NCI-H187 treated with DMSO at 0.1 percent for 48 hours (cell line): ENCODE data around the gene RUNX1.

Experiments
- DNase-seq: peaks from one replicate; lab custom pipeline; 2025; lab: John Stamatoyannopoulos, UW

The RUNX1 gene

GRCh38 chr21:34946385-34946840, 102.7 kb downstream of the RUNX1 start:
- no peak for DNase-seq

GRCh38 chr21:34945288-34945687, 103.8 kb downstream of the RUNX1 start:
- DNase-seq, result no peak

GRCh38 chr21:34944015-34944755, 104.9 kb downstream of the RUNX1 start:
- DNase-seq, result no peak

GRCh38 chr21:34942911-34943310, 106.2 kb downstream of the RUNX1 start:
- DNase-seq, result no peak

GRCh38 chr21:34941162-34941561, 107.9 kb downstream of the RUNX1 start:
- DNase-seq, result no peak

- DNase-seq, result no peak
Measured at GRCh38 chr21:34939673-34940331, 109.3 kb downstream of the RUNX1 start.

- DNase-seq, result no peak
Measured at GRCh38 chr21:34938089-34938764, 110.9 kb downstream of the RUNX1 start.

GRCh38 chr21:34936883-34937563, 112.1 kb downstream of the RUNX1 start:
- DNase-seq, result no peak

- no peak for DNase-seq
Measured at GRCh38 chr21:34936371-34936789, 112.7 kb downstream of the RUNX1 start.

- DNase-seq, result no peak
Measured at GRCh38 chr21:34935898-34936297, 113.2 kb downstream of the RUNX1 start.

- DNase-seq, result no peak
Measured at GRCh38 chr21:34935452-34935851, 113.7 kb downstream of the RUNX1 start.

GRCh38 chr21:34934350-34934749, 114.8 kb downstream of the RUNX1 start:
- no peak for DNase-seq

- no peak for DNase-seq
Measured at GRCh38 chr21:34933609-34934335, 115.3 kb downstream of the RUNX1 start.

- DNase-seq, result no peak
Measured at GRCh38 chr21:34932233-34932632, 116.9 kb downstream of the RUNX1 start.

GRCh38 chr21:34930971-34931370, 118.1 kb downstream of the RUNX1 start:
- no peak for DNase-seq

GRCh38 chr21:34928637-34929036, 120.5 kb downstream of the RUNX1 start:
- no peak for DNase-seq

GRCh38 chr21:34927992-34928391, 121.1 kb downstream of the RUNX1 start:
- no peak for DNase-seq

- no peak for DNase-seq
Measured at GRCh38 chr21:34926803-34927467, 122.2 kb downstream of the RUNX1 start.

- no peak for DNase-seq
Measured at GRCh38 chr21:34925597-34925996, 123.5 kb downstream of the RUNX1 start.

GRCh38 chr21:34924771-34925419, 124.2 kb downstream of the RUNX1 start:
- DNase-seq, result no peak

GRCh38 chr21:34924194-34924593, 124.9 kb downstream of the RUNX1 start:
- DNase-seq, result no peak
